RWPE1 (cell line): ENCODE measurements around the gene ABCG2.

ENCODE experiments used
- CTCF ChIA-PET: fragments of 350-600 bp; sonication (Branson Sonifier 250); formaldehyde crosslinking; extraction: SDS; loops from one replicate; lab custom pipeline; 2021; lab: Yijun Ruan, JAX
- POLR2A ChIA-PET: fragments of 400-600 bp; formaldehyde crosslinking; extraction: SDS; loops from one replicate; lab custom pipeline; 2020; ENCODE audit warnings: antibody characterized with exemption; ENCODE audit not compliant: low non-redundant PET; lab: Yijun Ruan, JAX
- DNase-seq: peaks from one replicate; pipeline ENCODE4 v3.0.0; 2012; ENCODE audit warnings: low spot score
- H3K27ac ChIP-seq: fragments of 450-650 bp; 2 replicates; pipeline ENCODE4 v1.5.1; 2017
- CTCF ChIP-seq: fragments of 450-650 bp; conservative IDR thresholded peaks from 2 replicates; pipeline ENCODE4 v1.5.1; 2017; ENCODE audit warnings: low read depth, mild to moderate bottlenecking

ABCG2 gene

GRCh38 chr4:88104902-88105610, 53.4 kb downstream of the ABCG2 start:
- no peak overlapping the region for H3K27ac ChIP-seq
- TF ChIP-seq CTCF: no peak
- ChIA-PET CTCF (no interaction called here), POLR2A (no interaction called here)
- DNase-seq: peak; percentile 36

- ChIA-PET POLR2A (no interaction called here), CTCF (no interaction called here)
- H3K27ac ChIP-seq: no peak overlapping the region
- no peak for DNase-seq
- TF ChIP-seq CTCF: no peak
These were observed 56.4 kb downstream of the ABCG2 start for GRCh38 chr4:88102026-88102425.

- ChIA-PET CTCF (interaction anchor here (0.5 kb wide), 1 partner anchor 85 kb away, joined by 3 read pairs; no protein-coding TSS in a partner anchor), POLR2A (no interaction called here)
- no peak for TF ChIP-seq CTCF
- H3K27ac ChIP-seq: no peak overlapping the region
- no peak for DNase-seq
These were observed 57.3 kb downstream of the ABCG2 start for GRCh38 chr4:88101165-88101564.

GRCh38 chr4:88098993-88099752, 59.3 kb downstream of the ABCG2 start:
- ChIA-PET CTCF (no interaction called here), POLR2A (no interaction called here)
- DNase-seq: no peak
- no peak for TF ChIP-seq CTCF
- no peak overlapping the region for H3K27ac ChIP-seq

- ChIA-PET CTCF (interaction anchor here (0.6 kb wide), 1 partner anchor 43 kb away, joined by 3 read pairs; no protein-coding TSS in a partner anchor), POLR2A (no interaction called here)
- no peak for TF ChIP-seq CTCF
- H3K27ac ChIP-seq: no peak overlapping the region
- DNase-seq: no peak
These were observed 60.7 kb downstream of the ABCG2 start for GRCh38 chr4:88097781-88098180.

GRCh38 chr4:88097301-88097700, 61.1 kb downstream of the ABCG2 start:
- ChIA-PET CTCF (interaction anchor here (0.6 kb wide), 1 partner anchor 44 kb away, joined by 3 read pairs; no protein-coding TSS in a partner anchor), POLR2A (no interaction called here)
- no peak for TF ChIP-seq CTCF
- DNase-seq: no peak
- no peak overlapping the region for H3K27ac ChIP-seq
